Right ventricle myocardium superior (tissue), 1 donor: ENCODE measurements around the gene AHNAK2. TPM values are rescaled to one million over a fixed set of nuclear protein-coding genes. Genes with fewer than 3 reads are reported as not detected.

Source experiments
- ATAC-seq: fragments of 200-7000 bp; cut with Tn5 transposase; one replicate; pipeline ENCODE4 v1.9.1; 2020; ENCODE audit warnings: mild to moderate bottlenecking; ENCODE audit not compliant: poor library complexity
- DNase-seq: peaks from one replicate; pipeline ENCODE4 v3.0.0-alpha.2; 2020
- intact Hi-C: fragments of 100-400 bp; cut with DNase I; formaldehyde crosslinking; loops from one replicate; pipeline ENCODE4 v1.11.2; 2022
- total RNA-seq: library from RNA; stranded (reverse); fragmentation: NEBNext Ultra II Directional; extraction: Animal tissue kit (Norgen Biotek cat#: 25700); gene quantifications from one replicate; pipeline ENCODE4 v1.2.1, GENCODE V29; 2021
- donor health status: DM: no; HTN: yes; CAD: no; lungs with severe emphysema.

AHNAK2 gene
- total RNA-seq, 1 donor from 2014 or later: 2.6 TPM

- no peak for ATAC-seq
- intact Hi-C loops: no loop called here
- no peak for DNase-seq
Measured at GRCh38 chr14:105014032-105014431, 35.9 kb upstream of the AHNAK2 start.

GRCh38 chr14:105013150-105013785, 35.1 kb upstream of the AHNAK2 start:
- DNase-seq: no peak
- ATAC-seq: peak; percentile 80
- intact Hi-C loops: no loop called here

GRCh38 chr14:105012171-105012985, 34.2 kb upstream of the AHNAK2 start:
- intact Hi-C loops: no loop called here
- DNase-seq: no peak
- peak; percentile 73 for ATAC-seq

GRCh38 chr14:105011312-105011990, 33.3 kb upstream of the AHNAK2 start:
- ATAC-seq: no peak
- intact Hi-C loops: no loop called here
- DNase-seq: no peak

- no peak for DNase-seq
- intact Hi-C loops: no loop called here
- no peak for ATAC-seq
Measured at GRCh38 chr14:105010891-105011291, 32.7 kb upstream of the AHNAK2 start.

GRCh38 chr14:105010106-105010505, 31.9 kb upstream of the AHNAK2 start:
- DNase-seq (no peak), ATAC-seq (no peak)
- intact Hi-C loops: no loop called here

- ATAC-seq: no peak
- DNase-seq: no peak
- intact Hi-C loops: no loop called here
Measured at GRCh38 chr14:105007593-105008264, 29.6 kb upstream of the AHNAK2 start.

GRCh38 chr14:105006831-105007592, 28.8 kb upstream of the AHNAK2 start:
- intact Hi-C loops: no loop called here
- DNase-seq: no peak
- ATAC-seq: no peak

GRCh38 chr14:105005929-105006830, 28.0 kb upstream of the AHNAK2 start:
- intact Hi-C loops: no loop called here
- ATAC-seq: no peak
- no peak for DNase-seq

GRCh38 chr14:105005329-105005928, 27.3 kb upstream of the AHNAK2 start:
- intact Hi-C loops: no loop called here
- DNase-seq (no peak), ATAC-seq (no peak)

GRCh38 chr14:104999361-104999760, 21.2 kb upstream of the AHNAK2 start:
- intact Hi-C loops: no loop called here
- DNase-seq: peak; percentile 3
- no peak for ATAC-seq

- ATAC-seq: no peak
- intact Hi-C loops: no loop called here
- peak; percentile 13 for DNase-seq
Measured at GRCh38 chr14:104998801-104999200, 20.6 kb upstream of the AHNAK2 start.

- intact Hi-C loops: no loop called here
- no peak for DNase-seq
- ATAC-seq: no peak
Measured at GRCh38 chr14:104996483-104996882, 18.3 kb upstream of the AHNAK2 start.

GRCh38 chr14:104996032-104996431, 17.9 kb upstream of the AHNAK2 start:
- DNase-seq: no peak
- ATAC-seq: no peak
- intact Hi-C loops: no loop called here

- intact Hi-C loops: no loop called here
- ATAC-seq: no peak
- no peak for DNase-seq
Measured at GRCh38 chr14:104994978-104995377, 16.8 kb upstream of the AHNAK2 start.

GRCh38 chr14:104993808-104994591, 15.8 kb upstream of the AHNAK2 start:
- ATAC-seq (no peak), DNase-seq (no peak)
- intact Hi-C loops: no loop called here

- DNase-seq (no peak), ATAC-seq (no peak)
- intact Hi-C loops: no loop called here
Measured at GRCh38 chr14:104993306-104993705, 15.1 kb upstream of the AHNAK2 start.
